Transverse colon (tissue), 4 donors: ENCODE measurements around the gene TRHDE. TPM values are rescaled to one million over a fixed set of nuclear protein-coding genes. Genes with fewer than 3 reads are reported as not detected.

Experiments
- DNase-seq: peaks from one replicate; pipeline ENCODE4 v3.0.0-alpha.2; 2019
- H3K27ac ChIP-seq, 4 donors: fragments of 200-600 bp; sonication (generic); 2 replicates each; pipeline ENCODE4 v1.5.1; 2016 to 2018; ENCODE audit warnings: inconsistent platforms in 4 of 4
- H3K27me3 ChIP-seq: fragments of 200-600 bp; sonication (generic); 2 replicates; pipeline ENCODE4 v1.5.1; 2017; ENCODE audit warnings: inconsistent platforms
- H3K36me3 ChIP-seq, 4 donors: fragments of 200-600 bp; sonication (generic); 2 replicates each; pipeline ENCODE4 v1.5.1; 2017 to 2019; ENCODE audit warnings: inconsistent platforms in 4 of 4
- H3K4me1 ChIP-seq, 4 donors: fragments of 200-600 bp; sonication (generic); 2 replicates each; pipeline ENCODE4 v1.5.1; 2017 to 2020; ENCODE audit warnings: inconsistent platforms in 4 of 4
- H3K4me3 ChIP-seq, 4 donors: fragments of 200-600 bp; sonication (generic); 1 replicate in 1 of 4; 2 replicates in 3 of 4; pipeline versions ENCODE4 v1.5.1 to v1.6.1; 2017 to 2019; ENCODE audit warnings: inconsistent platforms in 4 of 4
- H3K9me3 ChIP-seq, 2 donors: fragments of 200-600 bp; sonication (generic); 2 replicates each; pipeline ENCODE4 v1.5.1; 2017 to 2019; ENCODE audit warnings: inconsistent platforms in 2 of 2
- CTCF ChIP-seq, 5 experiments: fragments of 200-600 bp in 3 of 5; fragments of 450-650 bp in 2 of 5; sonication (generic) in 3 of 5; IDR thresholded peaks; 1 replicate in 2 of 5; 2 replicates in 3 of 5; pipeline ENCODE4 v1.5.1; 2016 to 2017; ENCODE audit warnings: antibody characterized with exemption in 5 of 5, inconsistent platforms in 3 of 5, mild to moderate bottlenecking in 2 of 5, moderate library complexity in 1 of 5
- EP300 ChIP-seq: sonication (generic); formaldehyde crosslinking; IDR thresholded peaks from one replicate; pipeline ENCODE4 v1.6.1; 2017; ENCODE audit warnings: antibody characterized with exemption, low read depth
- POLR2A ChIP-seq: fragments of 450-650 bp; IDR thresholded peaks from one replicate; pipeline ENCODE4 v1.6.1; 2016; ENCODE audit warnings: antibody characterized with exemption, mild to moderate bottlenecking, moderate library complexity
- POLR2AphosphoS5 ChIP-seq, 3 donors: sonication (generic); formaldehyde crosslinking; IDR thresholded peaks; one replicate each; pipeline ENCODE4 v1.6.1; 2016; ENCODE audit warnings: antibody characterized with exemption in 3 of 3
- WGBS, 2 donors: methylation state at CpG; one replicate each; pipeline ENCODE4 v1.1.5; 2018; ENCODE audit warnings: low coverage in 1 of 2; 5-methylcytosine and 5-hydroxymethylcytosine counted together
- in situ Hi-C, 4 donors: fragments of 200-750 bp; cut with MboI; loops; one replicate each; pipeline versions ENCODE4 v1.15.0 to v1.15.1; 2017; ENCODE audit warnings: low sequenced_read_pairs in 3 of 4, low pct_ligation_motif_present in 1 of 4, low pct_unique_long_range_greater_than_20kb in 1 of 4
- intact Hi-C: fragments of 100-400 bp; cut with DNase I; formaldehyde crosslinking; loops from one replicate; pipeline ENCODE4 v1.15.1; 2023; ENCODE audit warnings: low total_unique reads
- total RNA-seq, 4 donors: library from RNA; depleted of rRNA; stranded (reverse); fragments of >200 nt; gene quantifications; one replicate each; pipeline ENCODE4 v1.1.0, GENCODE V29; 2016

TRHDE gene
- total RNA-seq, 4 donors from 2014 or later = 2.4 to 18.7 (median 9.0) TPM

- Histone ChIP-seq H3K4me1 (no peaks in the 10 kb centered on the region), H3K27me3 (no peaks in the 10 kb centered on the region), H3K9me3 (no peaks in the 10 kb centered on the region), H3K36me3 (no peaks in the 10 kb centered on the region), H3K27ac (no peak overlapping the region), H3K4me3 (no peak overlapping the region)
- in situ Hi-C loops = no loop called here
- intact Hi-C loops = no loop called here
- WGBS, 2 donors = 69 to 91% methylated on average over 2 of the region's 2 CpGs
- no peak for TF ChIP-seq POLR2A
- TF ChIP-seq EP300 = no peak
- TF ChIP-seq CTCF (IDR thresholded peaks at IDR 0.05) = no peak
- TF ChIP-seq POLR2AphosphoS5 (IDR thresholded peaks at IDR 0.05) = no peak
- no peak for DNase-seq
Observed at GRCh38 chr12:72716221-72716620, 444.1 kb downstream of the TRHDE start.

- TF ChIP-seq EP300 (no peak), CTCF (IDR thresholded peaks at IDR 0.05) (no peak), POLR2A (no peak), POLR2AphosphoS5 (IDR thresholded peaks at IDR 0.05) (no peak)
- H3K4me1 ChIP-seq = no peaks in the 10 kb centered on the region
- H3K9me3 ChIP-seq = no peaks in the 10 kb centered on the region
- no peak overlapping the region for H3K4me3 ChIP-seq
- intact Hi-C loops (no loop called here), in situ Hi-C loops (no loop called here)
- no peaks in the 10 kb centered on the region for H3K27me3 ChIP-seq
- 17% methylated on average over 1 of the region's 1 CpG; no CpG with 5 or more reads in 1 of the 2 donors for WGBS, 2 donors
- no peak overlapping the region for H3K27ac ChIP-seq
- no peak for DNase-seq
- no peaks in the 10 kb centered on the region for H3K36me3 ChIP-seq
Observed at GRCh38 chr12:72717036-72717435, 444.9 kb downstream of the TRHDE start.
